GM21360 (cell line): ENCODE results near the gene CA5A.
"Not testable (repeated sequence)": the region's sequence is repeated elsewhere in the genome, so short reads cannot be mapped to it uniquely, and the experiment has no call there.

ENCODE experiments used
- ATAC-seq: cut with Tn5 transposase; IDR thresholded peaks from one replicate; pipeline ENCODE4 v1.9.1; 2021; ENCODE audit warnings: mild to moderate bottlenecking, moderate library complexity; ENCODE audit not compliant: unreplicated experiment

The CA5A gene

DNA sequence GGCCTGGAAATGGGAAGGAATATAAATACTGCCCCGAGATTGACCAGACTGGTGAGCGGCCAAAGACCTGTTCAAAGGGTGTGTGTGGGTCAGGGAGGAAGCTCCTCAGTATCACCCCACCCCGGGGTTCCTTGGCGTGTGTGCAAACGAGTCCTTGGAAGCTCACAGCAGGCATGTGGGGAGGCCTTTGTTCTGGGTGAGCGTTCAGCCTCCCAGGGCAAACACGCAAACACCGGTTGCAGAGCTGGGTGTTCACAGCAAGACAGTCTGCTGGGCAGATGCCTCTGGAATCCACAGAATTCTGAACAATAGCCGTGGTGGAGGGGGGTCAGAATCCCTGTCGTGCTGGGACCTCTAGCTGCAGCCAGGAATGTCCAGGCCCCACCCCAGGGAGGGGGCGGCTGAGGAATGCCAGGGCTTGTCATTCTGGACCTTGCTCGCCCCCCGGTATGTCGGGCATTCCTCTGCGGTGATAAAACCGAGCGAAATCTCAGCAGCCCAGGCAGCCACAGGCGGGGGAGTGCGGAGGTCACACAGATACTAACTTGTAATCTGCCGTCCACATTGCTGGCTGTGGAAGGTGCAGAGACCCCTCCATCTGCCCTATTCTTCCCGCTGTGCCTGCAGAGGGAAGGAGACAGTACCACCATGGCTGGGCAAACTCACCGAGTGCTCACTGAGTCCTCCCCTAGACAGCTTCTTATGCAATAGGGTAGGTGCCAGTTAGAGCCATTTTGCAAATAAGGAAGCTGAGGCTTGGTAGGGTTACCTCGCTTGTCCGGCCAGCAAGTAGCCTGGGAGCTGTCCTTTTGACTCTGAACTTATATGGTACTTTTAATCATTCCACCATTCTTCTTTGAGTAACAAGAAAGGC, 65.7 kb downstream of the CA5A start:
- ATAC-seq, result not testable (repeated sequence)

DNA sequence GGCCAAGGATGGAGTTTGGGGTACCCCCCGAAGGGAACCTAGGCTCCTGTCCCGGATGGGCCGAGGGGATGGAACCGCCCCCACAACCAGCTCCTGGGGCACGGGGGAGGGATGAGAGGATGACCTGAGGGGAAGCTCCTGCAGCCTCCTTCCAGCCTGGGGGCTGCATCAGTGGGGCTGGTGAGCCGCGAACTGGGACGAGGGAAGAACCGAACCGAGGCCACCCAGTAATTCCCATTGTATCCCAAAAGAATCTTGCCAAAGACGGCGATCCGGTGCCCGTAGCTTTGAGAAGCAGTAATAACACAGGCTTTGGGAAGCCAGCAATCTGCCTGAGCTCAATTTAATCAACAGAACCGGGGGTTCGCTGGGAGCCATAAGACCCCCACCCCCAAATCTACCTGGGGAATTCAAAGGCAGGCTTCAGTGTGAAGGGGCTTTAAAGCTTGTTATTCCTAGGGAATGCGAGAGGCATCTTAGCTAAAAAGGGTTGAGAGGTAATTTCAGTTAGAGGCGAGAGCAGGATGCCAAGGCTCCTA, 66.4 kb downstream of the CA5A start:
- not testable (repeated sequence) for ATAC-seq

DNA sequence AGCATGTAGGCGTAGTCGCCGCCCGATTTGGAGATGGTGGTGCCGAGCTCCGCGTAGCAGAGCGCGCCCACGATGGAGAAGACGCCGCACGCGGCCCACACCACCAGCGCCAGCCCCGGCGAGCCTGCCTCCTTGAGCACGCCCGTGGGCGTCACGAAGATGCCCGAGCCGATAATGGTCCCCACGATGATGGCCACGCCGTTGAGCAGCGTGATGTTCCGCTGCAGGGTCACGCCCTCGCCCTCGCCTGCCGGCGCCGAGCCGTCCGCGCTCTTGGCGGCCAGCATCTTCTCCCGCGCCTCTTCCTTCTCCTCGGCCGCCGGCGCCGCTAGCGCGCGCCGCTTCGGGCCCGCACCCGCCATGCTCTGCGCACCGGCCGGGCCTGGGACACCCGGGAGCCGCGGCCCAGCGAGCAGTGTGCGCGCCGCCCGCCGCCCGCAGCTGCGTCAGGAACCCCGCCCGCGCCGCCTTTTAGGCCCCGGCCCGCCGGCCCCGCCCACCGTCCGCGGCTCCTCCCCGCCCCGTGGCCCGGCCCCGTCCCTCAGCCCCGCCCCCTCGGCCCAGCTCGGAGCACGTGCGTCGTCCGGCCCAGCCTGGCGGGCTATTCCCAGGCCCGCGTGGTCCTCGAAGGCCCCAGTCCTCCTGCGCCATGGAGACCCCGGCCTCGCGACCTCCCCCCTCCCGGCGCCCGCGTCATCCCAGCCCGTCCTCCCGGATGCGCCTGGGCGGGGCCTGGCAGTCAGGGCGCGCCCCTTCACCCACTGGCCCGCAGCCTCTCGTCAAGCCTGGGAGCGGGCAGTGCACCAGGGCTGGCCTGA, 67.1 kb downstream of the CA5A start, which contains the start of gene SLC7A5:
SLC7A5 (minus strand) TSS at position 447 of the 818 bp plus-strand sequence; CDS start at position 362, 85 bp downstream.
- ATAC-seq, result peak; percentile 56

GRCh38 chr16:87868254-87869029, 67.9 kb downstream of the CA5A start:
- ATAC-seq, result not testable (repeated sequence)

DNA sequence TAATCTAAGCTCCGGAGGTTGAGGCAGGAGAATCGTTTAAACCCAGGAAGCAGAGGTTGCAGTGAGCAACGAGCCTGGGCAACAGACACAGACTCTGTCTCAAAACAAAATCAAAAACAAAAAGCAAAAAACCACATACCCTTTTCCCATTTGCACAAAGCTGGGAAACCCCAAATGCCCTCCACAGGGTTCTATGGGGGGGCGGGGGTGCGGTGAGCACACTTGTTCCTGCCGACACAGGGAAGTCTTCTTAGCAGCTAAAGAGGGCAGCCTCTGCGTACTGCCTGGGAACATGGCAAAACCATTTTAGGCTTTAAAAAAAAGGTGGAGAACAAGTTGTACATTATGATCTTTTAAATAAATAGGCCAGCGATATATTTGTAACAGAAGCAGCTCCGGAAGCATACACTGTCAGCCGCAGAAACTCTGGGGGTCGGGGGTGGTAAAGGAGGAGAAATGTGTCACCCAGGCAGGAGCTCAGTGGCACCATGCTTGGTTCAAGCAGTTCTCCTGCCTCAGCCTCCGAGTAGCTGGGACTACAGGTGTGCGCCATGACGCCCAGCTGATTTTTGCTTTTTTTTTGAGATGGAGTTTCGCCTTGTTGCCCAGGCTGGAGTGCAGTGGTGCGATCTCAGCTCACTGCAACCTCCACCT, 70.3 kb downstream of the CA5A start:
- not testable (repeated sequence) for ATAC-seq

DNA sequence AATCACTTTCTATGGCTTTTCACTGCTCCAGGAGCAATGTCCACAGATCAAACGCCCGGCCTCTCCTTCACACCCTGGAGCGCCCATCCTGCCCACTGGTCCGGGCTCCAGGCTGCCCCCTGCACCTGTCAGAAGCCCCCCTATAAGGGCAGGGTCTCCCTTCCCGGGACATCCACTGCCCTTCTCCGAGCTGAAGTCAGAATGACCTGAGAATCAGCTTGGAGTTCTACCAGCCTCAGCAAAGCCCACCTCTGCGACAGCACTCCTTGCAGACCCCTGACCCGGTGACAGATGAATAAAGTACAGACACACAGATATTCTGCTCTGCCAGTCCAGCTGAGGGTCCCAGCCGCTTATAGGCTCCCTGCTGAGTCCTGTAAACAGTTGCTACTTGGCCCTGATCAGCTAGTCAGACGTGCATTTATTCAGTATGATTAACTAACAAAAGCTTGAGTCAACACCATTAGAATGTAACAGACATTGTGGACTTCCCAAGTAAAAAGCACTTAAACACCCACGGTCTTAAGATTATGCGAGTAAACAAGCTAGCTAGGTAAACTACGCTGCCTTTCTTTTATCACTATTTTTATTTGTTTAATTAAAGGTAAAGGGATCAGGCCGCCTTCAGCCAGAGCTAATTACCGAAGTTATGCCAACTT, 71.9 kb downstream of the CA5A start:
- ATAC-seq, result no peak

DNA sequence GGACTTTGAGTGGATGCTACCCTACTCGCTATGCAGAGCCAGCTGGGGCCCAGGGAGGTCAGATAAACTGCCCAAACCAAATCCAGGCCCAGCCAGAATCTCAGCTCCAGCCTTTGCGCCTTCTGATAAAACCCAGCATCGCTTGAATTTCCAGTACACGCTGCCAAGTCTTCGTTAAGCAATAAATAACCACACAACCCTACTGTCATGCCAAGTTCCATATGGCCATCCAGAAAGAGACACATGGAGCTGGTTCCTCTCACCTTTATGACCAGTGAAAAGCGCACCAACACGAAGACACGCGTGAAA, 73.0 kb downstream of the CA5A start:
- not testable (repeated sequence) for ATAC-seq

DNA sequence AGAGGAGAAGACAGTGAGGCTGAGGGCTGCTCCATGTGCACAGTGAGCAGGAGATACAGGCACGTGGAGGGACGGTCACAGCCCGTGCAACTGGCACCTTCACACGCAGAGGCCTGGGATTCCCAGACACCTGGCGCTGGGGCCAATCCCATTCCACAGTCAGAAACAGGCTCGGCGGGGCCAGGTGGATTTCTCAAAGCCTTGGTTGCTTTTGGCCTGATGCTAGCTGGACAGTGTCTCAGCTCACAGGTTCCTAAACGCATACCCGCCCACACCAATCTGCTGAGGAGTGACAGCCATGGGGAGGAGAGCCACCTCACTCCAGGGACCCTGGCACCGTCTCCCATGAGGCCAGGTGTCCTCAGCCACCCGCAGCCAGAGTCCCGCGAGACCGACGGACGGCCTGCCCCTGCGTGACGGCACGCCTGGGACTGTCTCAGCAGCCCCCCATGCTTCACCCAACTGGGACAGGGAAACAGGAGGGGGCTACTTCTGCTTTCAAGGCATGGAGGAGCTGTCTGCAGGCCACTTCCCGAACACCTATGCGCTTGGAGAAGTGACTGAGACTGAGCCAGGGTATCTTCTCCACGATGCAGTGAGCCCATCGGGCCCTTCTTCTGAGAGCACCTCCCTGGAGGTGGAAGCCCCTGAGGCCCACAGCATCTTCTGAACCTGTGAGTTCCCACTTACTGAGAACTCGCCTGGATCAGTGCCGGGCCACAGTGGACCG, 73.6 kb downstream of the CA5A start:
- ATAC-seq, result not testable (repeated sequence)

DNA sequence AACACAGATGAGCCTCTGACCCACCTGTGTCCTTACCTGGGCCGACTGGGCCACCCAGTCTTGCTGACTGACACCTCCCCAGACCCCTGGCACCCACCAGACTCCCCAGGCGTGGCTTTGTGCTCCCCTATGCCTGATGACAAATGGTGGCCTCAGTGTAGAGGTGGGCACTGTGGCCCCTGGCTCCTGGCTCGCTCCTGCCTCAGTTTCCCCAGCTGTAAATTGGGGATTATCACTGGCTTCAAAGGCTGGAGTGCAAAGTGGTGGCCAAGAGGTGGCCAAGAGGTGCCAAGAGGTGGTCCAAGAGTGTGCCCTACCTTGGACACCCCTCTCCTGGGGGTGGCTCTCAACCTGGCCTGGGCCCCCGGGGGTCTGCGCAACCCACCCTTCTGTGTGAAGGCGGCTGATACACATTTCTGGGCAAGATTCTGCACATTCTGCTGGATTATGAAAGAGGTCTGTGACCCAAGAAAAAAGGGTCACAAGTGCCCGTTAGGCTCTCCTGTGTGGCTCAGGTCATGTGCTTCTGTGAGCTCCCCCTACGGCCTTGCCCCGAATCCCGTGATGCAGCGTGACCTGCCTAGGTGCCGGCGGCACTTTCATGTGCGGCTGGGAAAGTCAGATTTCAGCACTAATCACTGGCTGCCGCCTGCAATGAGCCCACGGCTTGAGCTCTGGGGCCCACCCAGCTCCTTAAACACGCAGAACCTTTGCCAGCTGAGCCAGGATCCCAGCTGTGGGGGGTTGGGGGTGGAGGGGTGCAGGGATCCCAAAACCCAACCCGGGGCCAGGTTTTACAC, 74.8 kb downstream of the CA5A start:
- not testable (repeated sequence) for ATAC-seq

DNA sequence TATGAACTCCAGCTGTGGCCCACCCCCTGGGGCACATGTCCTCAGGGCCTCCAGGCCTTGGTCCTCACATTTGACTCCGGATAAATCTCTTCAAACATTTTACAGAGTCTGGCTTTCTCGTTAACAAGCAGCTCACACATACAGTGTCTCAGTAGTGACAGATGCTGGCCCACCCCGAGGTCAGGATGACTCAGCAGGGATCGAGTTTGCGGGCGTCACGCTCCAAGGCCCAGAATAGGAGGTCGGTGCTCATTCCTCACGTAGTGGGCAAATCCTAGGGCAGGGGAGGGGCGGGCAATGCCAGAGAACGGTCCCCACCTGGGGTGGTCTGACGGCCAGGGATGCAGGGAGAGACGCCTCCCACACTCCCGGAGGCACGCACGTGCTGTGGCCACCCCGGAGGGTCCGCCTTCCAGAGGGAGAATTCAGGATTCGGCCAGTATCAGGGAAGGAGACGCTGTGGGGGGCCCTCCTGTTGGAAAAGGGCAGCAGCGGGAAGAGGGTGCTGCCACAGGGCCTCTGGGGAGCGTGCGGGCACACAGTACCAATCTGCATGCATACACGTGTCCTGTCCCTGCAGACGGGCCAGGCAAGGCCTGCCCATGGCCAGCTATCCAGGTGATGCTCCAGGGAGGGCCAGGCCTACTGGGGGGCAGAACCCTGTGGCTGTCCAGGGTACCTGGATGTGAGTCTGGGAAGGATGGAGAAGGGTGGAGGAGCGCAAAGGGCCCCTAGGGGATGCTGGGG, 75.6 kb downstream of the CA5A start:
- no peak for ATAC-seq

DNA sequence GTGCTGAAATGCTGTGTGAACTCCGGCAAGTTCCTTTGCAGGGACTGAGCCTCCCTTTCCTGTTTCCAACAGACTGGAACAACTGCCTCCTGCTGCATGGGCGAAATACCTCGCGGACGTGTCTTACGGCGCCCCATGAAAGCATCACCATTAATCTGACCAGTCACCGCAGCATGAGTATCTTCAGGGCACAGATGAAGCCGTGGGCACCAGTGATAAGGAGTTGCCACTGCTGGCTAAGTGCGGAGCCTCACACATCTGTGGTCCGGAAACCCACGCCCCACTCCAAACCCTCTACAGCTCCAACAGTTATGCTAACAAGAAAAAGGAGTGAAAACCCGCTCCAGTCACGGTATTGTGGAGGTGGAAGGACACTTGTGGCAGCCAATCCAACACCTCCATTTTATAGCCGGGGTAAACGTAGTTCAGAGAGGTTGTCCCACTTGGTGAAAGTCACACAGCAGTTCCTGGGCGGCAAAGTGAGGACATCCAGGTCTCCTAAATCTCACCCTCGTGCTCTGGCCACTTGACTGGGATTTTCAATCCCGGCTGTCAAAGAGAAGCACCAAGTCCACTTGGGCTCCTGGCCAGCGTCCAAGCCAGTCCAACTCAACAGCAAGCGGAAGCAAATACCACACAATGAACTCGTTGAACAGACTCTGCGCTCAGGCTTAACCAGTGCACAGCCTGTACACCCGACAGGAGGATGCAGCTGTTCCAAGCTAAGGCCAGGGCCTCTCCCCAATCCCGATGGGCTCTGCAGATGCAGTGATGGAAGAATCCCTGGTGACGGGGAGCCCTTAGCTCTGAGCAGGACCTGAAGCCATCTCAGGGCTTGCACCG, 78.0 kb downstream of the CA5A start:
- ATAC-seq, result not testable (repeated sequence)

- no peak for ATAC-seq
Measured at GRCh38 chr16:87856791-87857228, 79.5 kb downstream of the CA5A start.

DNA sequence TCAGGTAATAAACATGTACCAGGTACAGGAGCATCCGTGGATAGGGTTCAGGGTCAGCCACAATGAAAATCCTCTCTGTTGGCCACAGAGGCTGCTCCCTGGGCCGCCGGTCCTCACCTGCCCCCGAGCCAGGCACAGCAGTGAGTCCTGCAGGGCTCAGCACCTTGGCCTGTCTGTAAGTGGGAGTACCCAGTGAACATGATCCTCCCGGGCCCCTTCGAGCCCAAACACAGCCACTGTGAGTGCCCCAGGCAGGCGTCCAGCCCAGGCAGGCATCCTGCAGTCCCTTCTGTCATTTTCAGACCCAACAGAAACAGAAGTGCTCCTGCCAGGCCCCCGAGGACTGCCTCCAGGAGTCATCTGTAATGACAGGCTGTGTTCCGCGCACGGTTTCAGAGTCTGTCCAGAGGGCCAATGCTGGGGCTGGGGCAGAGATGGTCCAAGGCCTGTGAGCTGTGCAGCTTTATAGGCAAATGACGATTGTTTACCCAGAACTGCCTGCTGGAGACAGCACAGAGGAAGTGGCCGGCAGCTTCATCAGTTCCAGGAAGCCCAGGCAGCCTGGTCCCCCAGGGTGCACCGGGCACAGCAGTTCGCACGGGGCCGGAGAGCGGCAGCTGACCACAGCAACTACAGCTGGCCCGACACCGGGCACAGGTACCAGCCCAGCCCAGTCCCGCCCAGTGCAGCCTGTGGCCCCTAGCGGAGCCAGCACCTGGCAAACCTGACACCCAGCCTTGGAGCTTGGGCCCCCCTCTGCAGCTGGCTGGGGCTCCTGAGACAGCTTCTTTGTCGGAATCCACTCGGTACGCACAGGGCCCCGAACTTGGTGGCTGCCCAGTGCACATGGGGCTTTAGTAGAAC, 80.2 kb downstream of the CA5A start:
- no peak for ATAC-seq

- no peak for ATAC-seq
Measured at GRCh38 chr16:87854907-87855683, 81.2 kb downstream of the CA5A start.
